H1 (cell line): ENCODE data around the gene MRPL34. TPM values are rescaled to one million over a fixed set of nuclear protein-coding genes. Genes with fewer than 3 reads are reported as not detected.
"Not testable (repeated sequence)": the region's sequence is repeated elsewhere in the genome, so short reads cannot be mapped to it uniquely, and the experiment has no call there.

ENCODE experiments used
- CTCF ChIA-PET: fragments of 300-600 bp; sonication (Branson Sonifier 250); formaldehyde crosslinking; loops from one replicate; lab custom pipeline; 2021; ENCODE audit not compliant: partially characterized antibody; lab: Charles Lee
- POLR2A ChIA-PET: fragments of 300-600 bp; sonication (Branson Sonifier 250); formaldehyde crosslinking; loops from one replicate; lab custom pipeline; 2021; ENCODE audit warnings: inconsistent platforms; ENCODE audit not compliant: partially characterized antibody; lab: Charles Lee
- DNase-seq, 2 experiments: peaks; one replicate each; pipeline versions ENCODE4 v3.0.0 to v3.0.0-alpha.2; 2010 to 2022; ENCODE audit warnings: low spot score in 2 of 2, low read depth in 1 of 2, mixed read lengths in 1 of 2
- FAIRE-seq: peaks from 2 replicates; lab custom pipeline; 2011; peaks lifted over from hg19 to GRCh38; lab: Jason Lieb, UNC
- H2AFZ ChIP-seq: 2 replicates; pipeline ENCODE4 v1.8.1; 2012; ENCODE audit warnings: low read length, inconsistent platforms
- H2AK5ac ChIP-seq: 2 replicates; pipeline ENCODE4 v1.6.1; 2013; ENCODE audit warnings: low read depth, low read length
- H2BK120ac ChIP-seq: replicated peaks from 2 replicates; pipeline ENCODE3; 2013; ENCODE audit warnings: low read depth, low read length, inconsistent platforms
- H2BK12ac ChIP-seq: 2 replicates; pipeline ENCODE4 v1.6.1; 2013; ENCODE audit warnings: low read depth, low read length
- H2BK15ac ChIP-seq: 2 replicates; pipeline ENCODE4 v1.6.1; 2013; ENCODE audit warnings: low read length
- H2BK20ac ChIP-seq: 2 replicates; pipeline ENCODE4 v1.6.1; 2013; ENCODE audit warnings: low read length
- H2BK5ac ChIP-seq: 2 replicates; pipeline ENCODE4 v1.6.1; 2013; ENCODE audit warnings: low read depth, low read length
- H3K14ac ChIP-seq: 2 replicates; pipeline ENCODE4 v1.6.1; 2013; ENCODE audit warnings: inconsistent platforms; ENCODE audit not compliant: insufficient read length
- H3K18ac ChIP-seq: 2 replicates; pipeline ENCODE4 v1.6.1; 2013; ENCODE audit warnings: low read length; ENCODE audit errors: extremely low read depth
- H3K23ac ChIP-seq: 2 replicates; pipeline ENCODE4 v1.6.1; 2013; ENCODE audit warnings: inconsistent platforms; ENCODE audit not compliant: insufficient read length
- H3K23me2 ChIP-seq: 2 replicates; pipeline ENCODE4 v1.6.1; 2013; ENCODE audit warnings: low read depth, low read length
- H3K27ac ChIP-seq: 2 replicates; pipeline ENCODE4 v1.6.1; 2011; ENCODE audit warnings: low read depth, low read length, inconsistent platforms
- H3K27me3 ChIP-seq, 4 experiments: replicated peaks in 1 of 4; 1 replicate in 1 of 4; 2 replicates in 3 of 4; pipeline versions ENCODE4 v1.6.1 to v1.8.1; 2011 to 2013; ENCODE audit warnings: low read length in 3 of 4, mild to moderate bottlenecking in 3 of 4, inconsistent platforms in 2 of 4, mixed read lengths in 2 of 4, moderate library complexity in 1 of 4; ENCODE audit not compliant: control insufficient read depth in 3 of 4, insufficient read depth in 3 of 4; ENCODE audit errors: extremely low read depth in 1 of 4
- H3K36me3 ChIP-seq, 4 experiments: 2 replicates each; pipeline versions ENCODE4 v1.6.1 to v1.8.1; 2011 to 2013; ENCODE audit warnings: mild to moderate bottlenecking in 4 of 4, low read length in 3 of 4, moderate library complexity in 2 of 4, control low read depth in 1 of 4, inconsistent platforms in 1 of 4; ENCODE audit not compliant: insufficient read depth in 4 of 4, control insufficient read depth in 2 of 4
- H3K4ac ChIP-seq: replicated peaks from 2 replicates; pipeline ENCODE3; 2013; ENCODE audit warnings: low read length, low read depth, mixed read lengths, inconsistent platforms; ENCODE audit not compliant: insufficient read length
- H3K4me1 ChIP-seq, 4 experiments: replicated peaks in 1 of 4; 1 replicate in 1 of 4; 2 replicates in 3 of 4; pipeline versions ENCODE4 v1.6.1 to v1.8.1; 2011 to 2013; ENCODE audit warnings: low read length in 3 of 4, inconsistent platforms in 2 of 4, mixed read lengths in 1 of 4; ENCODE audit not compliant: insufficient read depth in 4 of 4, control insufficient read depth in 3 of 4
- H3K4me2 ChIP-seq, 2 experiments: 2 replicates each; pipeline versions ENCODE4 v1.6.1 to v1.8.1; 2011 to 2013; ENCODE audit warnings: low read depth in 2 of 2, low read length in 2 of 2, control low read depth in 1 of 2, inconsistent platforms in 1 of 2, mild to moderate bottlenecking in 1 of 2; ENCODE audit not compliant: insufficient read depth in 1 of 2
- H3K4me3 ChIP-seq, 4 experiments: fragments of 200-600, 300-600 bp in 1 of 4; sonication (generic), shearing (Covaris generic), sonication (Bioruptor Twin) in 1 of 4; 2 replicates each; pipeline versions ENCODE4 v1.5.1 to v1.8.1; 2011 to 2016; ENCODE audit warnings: low read length in 4 of 4, low read depth in 3 of 4, control low read depth in 2 of 4, inconsistent platforms in 2 of 4, mild to moderate bottlenecking in 2 of 4, mixed read lengths in 1 of 4, moderate library complexity in 1 of 4; ENCODE audit not compliant: insufficient read depth in 2 of 4; ENCODE audit errors: extremely low read depth in 1 of 4
- H3K56ac ChIP-seq: replicated peaks from 2 replicates; pipeline ENCODE3; 2013; ENCODE audit warnings: low read depth, mild to moderate bottlenecking, mixed read lengths, low read length, inconsistent platforms; ENCODE audit not compliant: insufficient read length
- H3K79me1 ChIP-seq: 2 replicates; pipeline ENCODE4 v1.6.1; 2013; ENCODE audit warnings: low read depth, low read length, control low read depth
- H3K79me2 ChIP-seq, 2 experiments: 2 replicates each; pipeline versions ENCODE4 v1.6.1 to v1.8.1; 2012 to 2013; ENCODE audit warnings: low read length in 2 of 2, mild to moderate bottlenecking in 2 of 2, inconsistent platforms in 1 of 2; ENCODE audit not compliant: insufficient read depth in 2 of 2, control insufficient read depth in 1 of 2
- H3K9ac ChIP-seq, 4 experiments: replicated peaks in 1 of 4; 1 replicate in 1 of 4; 2 replicates in 3 of 4; pipeline versions ENCODE4 v1.6.1 to v1.8.1; 2011 to 2013; ENCODE audit warnings: low read depth in 3 of 4, low read length in 3 of 4, control low read depth in 2 of 4, mild to moderate bottlenecking in 2 of 4, moderate library complexity in 2 of 4, inconsistent platforms in 1 of 4; ENCODE audit errors: extremely low read depth in 1 of 4
- H3K9me3 ChIP-seq, 2 experiments: 2 replicates each; pipeline versions ENCODE4 v1.6.1 to v1.8.1; 2012 to 2013; ENCODE audit warnings: mild to moderate bottlenecking in 2 of 2, moderate library complexity in 2 of 2, control low read depth in 1 of 2, inconsistent platforms in 1 of 2, low read depth in 1 of 2, low read length in 1 of 2, mixed read lengths in 1 of 2; ENCODE audit not compliant: insufficient read depth in 2 of 2
- H4K20me1 ChIP-seq, 2 experiments: replicated peaks in 1 of 2; 2 replicates each; pipeline versions ENCODE3 to v1.8.1; 2011 to 2013; ENCODE audit warnings: inconsistent platforms in 2 of 2, low read length in 2 of 2, mild to moderate bottlenecking in 1 of 2; ENCODE audit not compliant: insufficient read depth in 2 of 2, control insufficient read depth in 1 of 2
- H4K5ac ChIP-seq: 2 replicates; pipeline ENCODE4 v1.6.1; 2013; ENCODE audit warnings: low read length, low read depth, mixed read lengths, inconsistent platforms; ENCODE audit not compliant: insufficient read length
- H4K8ac ChIP-seq: 2 replicates; pipeline ENCODE4 v1.8.0; 2013; ENCODE audit warnings: mild to moderate bottlenecking, moderate library complexity, low read length, inconsistent platforms; ENCODE audit not compliant: insufficient read depth; ENCODE audit errors: extremely low read depth
- H4K91ac ChIP-seq: replicated peaks from 2 replicates; pipeline ENCODE3; 2013; ENCODE audit warnings: low read length, mixed read lengths, inconsistent platforms; ENCODE audit not compliant: insufficient read length
- whole genome bisulfite sequencing, 2 experiments: shearing (Covaris generic) in 1 of 2; methylation state at CpG; one replicate each; pipeline versions ENCODE4 v1.1.6 to v1.1.7; 2013 to 2015; ENCODE audit warnings: low lambda C conversion rate in 2 of 2, mixed read lengths in 2 of 2, inconsistent platforms in 1 of 2, low coverage in 1 of 2, missing lambda C conversion rate in 1 of 2; ENCODE audit not compliant: insufficient replicate concordance in 2 of 2, insufficient coverage in 1 of 2, insufficient read length in 1 of 2; ENCODE audit errors: extremely low coverage in 1 of 2, missing lambda C conversion rate in 1 of 2; 5-methylcytosine and 5-hydroxymethylcytosine counted together
- polyA plus RNA-seq, 7 experiments: library from polyadenylated mRNA; depleted of rRNA in 3 of 7; stranded (reverse) in 5 of 7; unstranded in 2 of 7; fragments of >200 nt in 5 of 7; fragments of 200-250 nt in 2 of 7; gene quantifications; 1 replicate in 5 of 7; 2 replicates in 1 of 7; 4 replicates in 1 of 7; pipeline versions ENCODE4 v1.2.1 to v1.2.3, GENCODE V29; 2011 to 2013; ENCODE audit warnings: missing spikeins in 2 of 7, mixed read lengths in 2 of 7
- total RNA-seq: library from RNA; stranded (reverse); fragmentation: NEBNext Ultra II Directional; extraction: Animal tissue kit (Norgen Biotek cat#: 25700); gene quantifications from 2 replicates; pipeline ENCODE4 v1.2.1, GENCODE V29; 2021

Gene MRPL34
- total and polyA plus RNA-seq, 2 of the 8 experiments (the other 6 are each of a cell fraction or from before 2014, with no cell fraction given) = 91.9 to 99.6 TPM

GRCh38 chr19:17274892-17275291, 30.8 kb upstream of the MRPL34 start:
- H3K4me2 ChIP-seq, H2BK120ac ChIP-seq, H2AFZ ChIP-seq, H4K5ac ChIP-seq, H3K23ac ChIP-seq, H3K14ac ChIP-seq, H3K4ac ChIP-seq, FAIRE-seq, H2BK15ac ChIP-seq, H3K4me1 ChIP-seq, H3K79me1 ChIP-seq, H3K27ac ChIP-seq, H3K79me2 ChIP-seq, H3K23me2 ChIP-seq, H4K20me1 ChIP-seq, H4K8ac ChIP-seq, DNase-seq, H3K18ac ChIP-seq, H2AK5ac ChIP-seq, H3K9ac ChIP-seq, H3K9me3 ChIP-seq, H3K27me3 ChIP-seq, H2BK12ac ChIP-seq, H2BK20ac ChIP-seq, H3K56ac ChIP-seq, H4K91ac ChIP-seq, H3K4me3 ChIP-seq, H2BK5ac ChIP-seq: not testable (repeated sequence)
- ChIA-PET POLR2A (interaction anchor here (0.9 to 9.0 kb wide), 2 partner anchors 11 to 18 kb away, joined by 3 to 113 read pairs; partner anchors contain the start of genes BABAM1 and USHBP1), CTCF (interaction anchor here (0.6 kb wide), 1 partner anchor 10 kb away, joined by 3 read pairs; no protein-coding TSS in a partner anchor)
- 92% methylated on average over 3 of the region's 3 CpGs; no CpG with 5 or more reads in 1 of the 2 experiments for WGBS, 2 experiments
- peaks cover 8 to 42% (median 29%) of the 10 kb centered on the region in 4 experiments; a peak in 6 of 8 replicates for H3K36me3 ChIP-seq
